Measurements from ENCODE around the gene MAPK10.

DNA sequence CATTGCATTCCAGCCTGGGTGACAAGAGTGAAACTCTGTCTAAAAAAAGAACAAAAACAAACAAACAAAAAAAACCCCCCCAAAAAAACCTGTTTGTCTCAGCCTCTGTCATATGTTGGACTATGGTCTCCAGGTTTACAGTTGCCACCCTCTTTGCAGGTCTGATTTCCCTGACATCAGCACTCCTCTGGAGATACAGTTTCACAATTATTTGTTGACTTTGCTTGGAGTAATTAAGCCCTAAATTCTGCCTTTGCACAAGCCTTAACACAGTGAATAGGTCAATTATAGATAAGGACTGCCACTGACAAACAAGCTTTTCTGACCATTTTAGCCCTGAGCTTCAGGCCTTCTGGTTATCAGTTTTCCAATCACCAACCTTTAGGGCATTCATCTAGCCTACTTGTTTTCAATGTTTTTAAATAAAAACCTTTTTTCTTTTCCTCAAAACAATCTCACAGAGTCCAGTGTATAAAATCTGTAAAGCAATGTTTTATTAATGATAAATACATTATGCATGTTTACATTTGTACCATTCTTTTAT is 20.4 kb upstream of the MAPK10 start:
- TF ChIP-seq TEAD4 (IDR thresholded peaks at IDR 0.05) (no peak), FOXM1 (IDR thresholded peaks at IDR 0.05; ENCODE audit: borderline replicate concordance, low read depth) (no peak), TAF1 (IDR thresholded peaks at IDR 0.05; ENCODE audit: low read depth) (no peak), YY1 (IDR thresholded peaks at IDR 0.05; ENCODE audit: low read depth) (no peak), CREB1 (IDR thresholded peaks at IDR 0.05; ENCODE audit: low read depth) (no peak), MAX (IDR thresholded peaks at IDR 0.05) (no peak), CEBPB (IDR thresholded peaks at IDR 0.05) (no peak), EGR1 (IDR thresholded peaks at IDR 0.05) (no peak), EP300 (IDR thresholded peaks at IDR 0.05; ENCODE audit: borderline replicate concordance) (no peak), USF1 (IDR thresholded peaks at IDR 0.05) (no peak), ZBTB7A (IDR thresholded peaks at IDR 0.05; ENCODE audit: low read depth) (no peak), NFIC (IDR thresholded peaks at IDR 0.05) (no peak)
- TF ChIP-seq, protein P1, sequence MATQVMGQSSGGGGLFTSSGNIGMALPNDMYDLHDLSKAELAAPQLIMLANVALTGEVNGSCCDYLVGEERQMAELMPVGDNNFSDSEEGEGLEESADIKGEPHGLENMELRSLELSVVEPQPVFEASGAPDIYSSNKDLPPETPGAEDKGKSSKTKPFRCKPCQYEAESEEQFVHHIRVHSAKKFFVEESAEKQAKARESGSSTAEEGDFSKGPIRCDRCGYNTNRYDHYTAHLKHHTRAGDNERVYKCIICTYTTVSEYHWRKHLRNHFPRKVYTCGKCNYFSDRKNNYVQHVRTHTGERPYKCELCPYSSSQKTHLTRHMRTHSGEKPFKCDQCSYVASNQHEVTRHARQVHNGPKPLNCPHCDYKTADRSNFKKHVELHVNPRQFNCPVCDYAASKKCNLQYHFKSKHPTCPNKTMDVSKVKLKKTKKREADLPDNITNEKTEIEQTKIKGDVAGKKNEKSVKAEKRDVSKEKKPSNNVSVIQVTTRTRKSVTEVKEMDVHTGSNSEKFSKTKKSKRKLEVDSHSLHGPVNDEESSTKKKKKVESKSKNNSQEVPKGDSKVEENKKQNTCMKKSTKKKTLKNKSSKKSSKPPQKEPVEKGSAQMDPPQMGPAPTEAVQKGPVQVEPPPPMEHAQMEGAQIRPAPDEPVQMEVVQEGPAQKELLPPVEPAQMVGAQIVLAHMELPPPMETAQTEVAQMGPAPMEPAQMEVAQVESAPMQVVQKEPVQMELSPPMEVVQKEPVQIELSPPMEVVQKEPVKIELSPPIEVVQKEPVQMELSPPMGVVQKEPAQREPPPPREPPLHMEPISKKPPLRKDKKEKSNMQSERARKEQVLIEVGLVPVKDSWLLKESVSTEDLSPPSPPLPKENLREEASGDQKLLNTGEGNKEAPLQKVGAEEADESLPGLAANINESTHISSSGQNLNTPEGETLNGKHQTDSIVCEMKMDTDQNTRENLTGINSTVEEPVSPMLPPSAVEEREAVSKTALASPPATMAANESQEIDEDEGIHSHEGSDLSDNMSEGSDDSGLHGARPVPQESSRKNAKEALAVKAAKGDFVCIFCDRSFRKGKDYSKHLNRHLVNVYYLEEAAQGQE (IDR thresholded peaks at IDR 0.05; ENCODE audit: low read depth), result no peak

Measured in Ishikawa (cell line).